Fibroblast of pulmonary artery (primary cell): ENCODE data around the gene LPAR1.
"Not testable (repeated sequence)": the region's sequence is repeated elsewhere in the genome, so short reads cannot be mapped to it uniquely, and the experiment has no call there.

Experiments
- DNase-seq: peaks from one replicate; pipeline ENCODE4 v3.0.0-alpha.2; 2010; ENCODE audit warnings: low read depth
- H3K4me3 ChIP-seq: replicated peaks from 2 replicates; pipeline ENCODE4 v1.5.1; 2011; ENCODE audit warnings: low read depth, mild to moderate bottlenecking, control low read depth, low read length, moderate library complexity
- CTCF ChIP-seq: IDR thresholded peaks from 2 replicates; pipeline ENCODE4 v1.5.1; 2011; ENCODE audit warnings: mild to moderate bottlenecking, control low read depth, low read length, inconsistent platforms; ENCODE audit errors: missing control alignments

The LPAR1 gene

GRCh38 chr9:110877374-110877773 is 160.9 kb downstream of the LPAR1 start:
- DNase-seq = no peak
- H3K4me3 ChIP-seq = no peak overlapping the region
- TF ChIP-seq CTCF = no peak

GRCh38 chr9:110876929-110877328 is 161.3 kb downstream of the LPAR1 start:
- no peak for DNase-seq
- no peak for TF ChIP-seq CTCF
- H3K4me3 ChIP-seq = no peak overlapping the region

- TF ChIP-seq CTCF = no peak
- no peak overlapping the region for H3K4me3 ChIP-seq
- DNase-seq = no peak
These were observed 163.2 kb downstream of the LPAR1 start for GRCh38 chr9:110874963-110875674.

GRCh38 chr9:110872920-110873319 is 165.3 kb downstream of the LPAR1 start:
- H3K4me3 ChIP-seq = no peak overlapping the region
- no peak for DNase-seq

GRCh38 chr9:110871736-110872135 is 166.5 kb downstream of the LPAR1 start:
- DNase-seq = no peak
- no peak for TF ChIP-seq CTCF
- H3K4me3 ChIP-seq = no peak overlapping the region

More at GRCh38 chr9:110872920-110873319, 165.3 kb downstream of the LPAR1 start:
- no peak for TF ChIP-seq CTCF

- TF ChIP-seq CTCF = no peak
These were observed 168.3 kb downstream of the LPAR1 start for GRCh38 chr9:110869931-110870330.

GRCh38 chr9:110864011-110864410 is 174.3 kb downstream of the LPAR1 start:
- no peak for DNase-seq
- no peak for TF ChIP-seq CTCF
- H3K4me3 ChIP-seq = no peak overlapping the region

More at GRCh38 chr9:110869931-110870330, 168.3 kb downstream of the LPAR1 start:
- DNase-seq = no peak
- H3K4me3 ChIP-seq = no peak overlapping the region

GRCh38 chr9:110861370-110862110 is 176.7 kb downstream of the LPAR1 start:
- H3K4me3 ChIP-seq, DNase-seq: not testable (repeated sequence)
